HG03432 (cell line): ENCODE results near the gene SLX4.

Source experiments
- ATAC-seq: cut with Tn5 transposase; IDR thresholded peaks from one replicate; pipeline ENCODE4 v1.9.1; 2021; ENCODE audit warnings: mild to moderate bottlenecking, moderate library complexity; ENCODE audit not compliant: unreplicated experiment

Gene SLX4

GRCh38 chr16:3601614-3602319 lies 9.6 kb downstream of the SLX4 start:
- no peak for ATAC-seq

DNA sequence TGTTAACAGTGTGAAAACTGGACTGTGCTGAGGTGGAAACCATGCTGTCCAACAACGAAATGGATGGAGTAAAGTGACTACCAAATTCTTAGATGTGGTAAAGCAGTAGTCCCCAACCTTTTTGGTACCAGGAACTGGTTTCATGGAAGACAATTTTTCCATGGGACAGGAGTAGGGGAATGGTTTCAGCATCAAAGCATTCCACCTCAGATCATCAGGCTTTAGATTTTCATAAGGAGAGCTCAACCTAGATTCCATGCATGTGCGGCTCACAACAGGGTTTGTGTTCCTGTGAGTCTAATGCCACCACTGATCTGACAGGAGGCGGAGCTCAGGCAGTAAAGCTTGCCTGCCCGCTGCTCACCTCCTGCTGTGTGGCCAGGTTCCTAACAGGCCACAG lies 11.5 kb downstream of the SLX4 start:
- no peak for ATAC-seq

DNA sequence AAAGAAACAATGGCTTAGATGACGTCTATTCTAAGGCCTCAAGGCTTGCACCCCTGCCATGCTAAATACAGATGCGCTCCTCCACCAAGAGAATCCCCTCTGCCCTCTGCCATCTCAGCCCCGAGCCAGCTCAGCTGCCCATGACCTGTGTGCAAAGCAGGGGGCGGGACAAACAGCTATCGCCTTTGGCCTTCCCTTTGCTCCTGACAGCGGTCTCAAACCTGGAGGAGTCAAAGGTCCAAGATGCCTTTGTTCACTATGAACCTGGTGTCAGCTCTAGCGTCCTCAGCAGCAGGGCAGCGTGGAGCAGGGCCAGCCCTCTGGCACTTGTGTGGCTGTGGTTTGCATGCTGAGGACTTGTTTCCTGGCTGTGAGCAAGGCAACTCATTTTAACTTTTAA lies 12.3 kb downstream of the SLX4 start:
- no peak for ATAC-seq

- ATAC-seq = no peak
Measured at GRCh38 chr16:3598236-3598635, 13.2 kb downstream of the SLX4 start.

DNA sequence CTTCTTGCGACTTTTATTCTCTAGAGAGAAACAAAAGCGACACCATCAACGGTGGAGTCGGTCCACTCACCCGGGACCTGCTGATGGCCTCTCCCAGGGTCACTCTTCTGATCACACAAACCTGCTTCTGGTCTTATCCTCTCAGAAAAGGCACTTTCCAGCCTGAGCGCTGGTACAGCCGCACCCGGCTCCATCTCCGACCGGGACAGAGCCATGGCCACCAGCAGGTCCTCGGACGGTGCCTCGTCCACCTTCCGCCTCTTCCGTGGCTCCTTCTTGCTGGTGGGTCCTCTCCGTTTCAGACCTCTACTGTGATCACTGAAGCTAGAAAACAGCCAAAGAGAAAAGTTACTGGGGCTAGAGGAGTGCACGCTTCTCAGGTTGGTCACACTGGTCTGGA lies 13.7 kb downstream of the SLX4 start:
- no peak for ATAC-seq

GRCh38 chr16:3597226-3597625 lies 14.2 kb downstream of the SLX4 start:
- ATAC-seq = no peak

GRCh38 chr16:3596101-3596861 lies 15.1 kb downstream of the SLX4 start:
- ATAC-seq = no peak

DNA sequence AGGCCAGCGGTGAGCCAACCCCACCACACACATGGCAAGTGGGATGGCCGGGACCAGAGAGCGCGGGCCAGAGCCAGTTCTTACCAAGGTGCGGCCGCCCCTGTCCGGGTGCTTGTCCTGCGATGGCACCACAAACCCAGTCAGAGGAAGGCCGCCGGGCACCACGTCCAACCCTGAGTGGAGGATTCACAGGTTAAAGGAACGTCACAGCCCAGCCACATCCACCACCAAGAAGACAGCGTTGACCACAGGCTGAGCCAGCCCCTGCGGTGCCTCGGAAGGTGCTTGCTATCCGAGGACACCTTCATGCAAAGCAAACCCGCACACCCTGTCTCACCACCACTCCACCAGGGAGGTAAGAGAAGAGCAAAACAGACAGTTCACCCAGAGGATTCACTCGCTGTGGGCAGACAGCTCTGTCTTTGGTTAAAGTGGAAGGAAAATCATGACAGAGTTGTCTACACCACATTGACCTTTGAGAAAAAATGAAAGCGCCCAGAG lies 15.8 kb downstream of the SLX4 start:
- ATAC-seq = no peak

- ATAC-seq = no peak
Measured at GRCh38 chr16:3595110-3595486, 16.3 kb downstream of the SLX4 start.

- no peak for ATAC-seq
Measured at GRCh38 chr16:3594316-3595109, 16.9 kb downstream of the SLX4 start.

DNA sequence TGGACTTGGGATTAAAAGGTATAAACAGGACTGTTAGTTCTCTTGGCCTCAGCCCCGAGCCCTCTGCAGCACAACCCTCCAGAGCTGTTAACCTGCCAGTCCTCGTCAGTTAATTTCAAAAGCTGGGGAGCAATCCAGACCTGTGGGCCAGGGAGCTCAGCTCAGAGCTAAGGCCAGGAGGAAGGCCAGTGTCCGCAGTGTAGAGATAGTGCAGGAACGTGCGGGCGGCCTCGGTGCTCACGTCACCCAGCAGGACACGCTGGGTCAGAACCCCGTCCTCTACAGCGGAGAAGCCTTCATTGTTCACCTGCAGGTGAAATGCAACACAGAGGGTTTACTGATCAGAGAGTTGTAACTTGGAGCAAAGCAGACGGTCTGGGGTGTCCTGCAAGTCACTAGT lies 18.8 kb downstream of the SLX4 start:
- no peak for ATAC-seq

DNA sequence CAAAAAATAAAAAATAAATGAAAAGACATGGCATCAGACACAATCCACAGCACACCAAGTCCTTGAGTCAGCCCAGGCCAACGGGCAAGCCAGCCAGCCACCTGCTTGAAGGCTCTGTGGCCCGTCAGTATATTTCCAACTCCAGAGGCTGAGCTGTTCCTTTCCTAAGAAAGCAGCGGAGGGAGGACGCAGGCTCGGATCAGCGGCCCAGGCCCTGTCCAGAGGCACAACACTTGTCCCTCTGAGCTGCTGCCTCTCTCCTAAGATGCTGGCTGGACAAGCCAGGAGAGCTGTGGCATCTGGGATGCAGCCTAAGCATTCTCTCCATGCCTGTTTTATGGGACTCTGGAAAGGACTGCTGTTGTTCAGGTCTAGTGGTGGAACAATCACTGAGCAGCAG lies 19.4 kb downstream of the SLX4 start:
- ATAC-seq = no peak

GRCh38 chr16:3591436-3591803 lies 20.0 kb downstream of the SLX4 start:
- ATAC-seq = no peak

DNA sequence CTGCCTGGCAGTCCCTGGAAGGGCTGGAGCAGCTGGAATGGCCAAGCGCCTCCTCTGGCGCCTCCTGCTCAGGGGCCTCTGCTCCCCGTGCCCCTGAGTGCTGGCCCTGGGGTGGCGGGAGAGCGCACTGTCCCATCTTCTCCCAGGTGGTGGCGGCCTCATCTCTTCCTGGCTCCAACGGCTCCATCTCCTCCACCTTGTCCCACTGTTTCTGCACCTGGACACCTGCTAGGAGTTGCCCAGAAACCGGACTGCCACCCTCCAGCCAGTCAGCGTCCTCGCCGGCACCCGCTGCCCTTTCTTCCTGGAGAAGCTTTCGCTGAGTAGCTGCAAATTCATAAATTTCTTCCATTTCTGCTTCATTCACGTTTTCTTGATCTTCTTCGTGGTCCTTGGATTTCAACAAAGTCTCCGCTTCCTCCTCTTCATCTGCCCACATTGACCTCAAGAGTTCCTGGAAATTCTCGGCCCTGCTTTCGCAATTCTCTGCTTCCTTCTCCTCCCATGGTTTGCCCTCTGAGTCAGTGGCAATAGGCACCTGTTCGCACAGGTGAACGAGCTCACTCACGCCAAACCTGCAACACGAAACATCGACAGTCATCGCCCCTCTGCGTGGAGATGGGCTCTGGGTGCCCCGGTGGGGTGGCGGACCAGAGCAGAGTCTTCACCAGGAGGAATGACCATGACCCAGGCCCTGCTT lies 20.5 kb downstream of the SLX4 start:
- no peak for ATAC-seq

DNA sequence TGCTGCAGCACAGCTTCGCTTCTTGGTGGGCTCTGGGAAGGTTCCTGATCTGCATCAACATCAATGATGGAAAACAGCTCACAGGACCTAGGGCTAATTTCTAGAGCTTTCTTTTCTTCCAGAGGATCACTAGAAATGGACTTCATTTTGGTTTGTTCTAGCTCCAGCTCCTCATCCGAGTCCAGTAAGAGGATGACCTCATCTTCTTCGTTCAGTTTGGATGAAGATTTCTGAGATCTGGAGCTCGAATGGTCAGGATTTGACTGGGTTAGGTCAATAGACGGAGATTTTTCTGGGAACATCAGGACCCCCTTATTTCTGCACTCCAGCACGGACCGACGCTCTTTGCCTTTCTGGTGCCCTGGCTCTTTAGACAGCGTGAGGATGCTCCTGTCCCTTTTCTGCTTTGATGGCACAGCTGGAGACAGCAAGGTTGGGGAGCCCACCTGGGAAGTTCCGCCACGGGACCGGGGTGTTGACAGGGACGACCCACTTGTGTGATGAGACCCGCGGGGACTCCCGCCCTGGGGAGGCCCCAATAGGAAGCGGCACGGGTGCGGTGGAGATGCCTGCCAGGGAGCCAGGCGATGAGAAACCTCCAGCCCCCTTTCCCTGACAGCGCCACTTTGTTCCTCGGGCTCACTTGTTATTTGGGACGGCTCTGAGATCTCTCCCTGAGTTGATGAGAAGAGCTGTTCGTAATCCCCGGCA lies 21.3 kb downstream of the SLX4 start:
- ATAC-seq = no peak

GRCh38 chr16:3589441-3589921 lies 21.9 kb downstream of the SLX4 start:
- no peak for ATAC-seq

DNA sequence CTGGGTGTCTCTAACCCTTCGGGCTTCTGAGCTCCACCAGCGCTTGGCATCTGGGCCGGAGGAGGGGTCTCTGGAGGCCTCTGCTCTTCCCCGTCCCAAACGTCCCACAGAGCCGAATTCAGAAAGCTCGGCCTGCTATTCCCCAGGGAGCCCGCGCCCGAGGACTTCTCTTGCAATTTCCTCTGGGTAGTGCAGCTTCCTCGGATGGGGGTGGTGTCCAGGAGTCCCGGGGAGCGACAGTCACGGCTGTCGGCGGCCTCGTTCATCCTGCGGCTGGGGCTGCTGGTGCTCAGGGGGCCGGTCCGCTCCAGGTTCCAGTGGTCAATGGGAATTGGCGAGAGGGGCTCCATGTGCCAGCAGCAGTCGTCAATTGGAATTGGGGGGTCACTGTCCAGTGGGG lies 22.4 kb downstream of the SLX4 start:
- no peak for ATAC-seq

DNA sequence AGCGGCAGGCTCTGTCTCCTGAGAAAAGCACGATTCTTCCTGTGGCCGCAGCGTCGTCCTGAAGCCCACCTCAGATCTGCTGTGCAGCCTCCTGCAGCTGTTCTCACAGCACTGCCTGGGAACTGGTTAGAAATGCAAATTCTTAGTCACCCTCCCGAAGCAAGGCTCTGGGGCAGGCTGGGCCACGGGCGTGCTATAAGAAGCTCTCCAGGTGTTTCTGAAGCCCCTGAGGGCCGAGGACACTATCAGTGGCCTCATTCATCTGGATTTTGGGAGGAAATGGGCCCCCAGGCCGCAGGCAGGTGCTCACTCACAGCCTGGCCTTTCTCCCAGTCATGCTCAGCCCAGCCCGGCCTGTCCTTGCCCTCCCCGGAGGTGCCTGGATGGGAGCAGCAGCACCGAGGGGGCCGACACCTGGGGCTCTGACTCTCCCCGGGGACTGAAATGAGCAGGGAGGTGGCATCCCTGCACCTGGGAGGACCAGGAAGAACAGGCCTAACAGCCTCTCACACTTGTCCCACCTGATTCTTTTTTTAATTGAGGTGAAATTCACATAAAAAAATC lies 23.8 kb downstream of the SLX4 start:
- ATAC-seq = peak; percentile 64

GRCh38 chr16:3584412-3584811 lies 27.0 kb downstream of the SLX4 start:
- no peak for ATAC-seq
